ENCODE data around the gene DYNLT1.
"Not testable (repeated sequence)": the region's sequence is repeated elsewhere in the genome, so short reads cannot be mapped to it uniquely, and the experiment has no call there.

The DYNLT1 gene

DNA sequence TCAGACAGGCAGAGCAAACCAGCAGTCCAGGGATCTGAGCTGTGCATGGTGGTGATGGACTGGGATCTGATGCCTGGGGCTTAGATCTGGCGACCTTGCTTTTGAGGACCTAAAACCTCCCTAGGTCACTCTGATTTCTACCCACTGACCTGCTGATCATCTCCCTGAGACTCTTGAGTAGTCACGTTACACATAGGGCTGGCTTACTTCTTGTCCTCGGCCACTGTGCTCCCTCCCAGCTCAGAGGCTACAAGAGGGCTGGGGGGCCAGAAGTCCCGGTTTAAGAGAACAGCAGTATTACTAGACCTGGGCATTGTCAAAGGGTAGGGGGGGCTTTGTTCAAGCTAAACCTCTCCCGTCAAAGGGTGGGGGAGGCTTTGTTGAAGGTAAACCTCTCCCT is 5.5 kb downstream of the DYNLT1 start:
- no peak for DNase-seq

DNA sequence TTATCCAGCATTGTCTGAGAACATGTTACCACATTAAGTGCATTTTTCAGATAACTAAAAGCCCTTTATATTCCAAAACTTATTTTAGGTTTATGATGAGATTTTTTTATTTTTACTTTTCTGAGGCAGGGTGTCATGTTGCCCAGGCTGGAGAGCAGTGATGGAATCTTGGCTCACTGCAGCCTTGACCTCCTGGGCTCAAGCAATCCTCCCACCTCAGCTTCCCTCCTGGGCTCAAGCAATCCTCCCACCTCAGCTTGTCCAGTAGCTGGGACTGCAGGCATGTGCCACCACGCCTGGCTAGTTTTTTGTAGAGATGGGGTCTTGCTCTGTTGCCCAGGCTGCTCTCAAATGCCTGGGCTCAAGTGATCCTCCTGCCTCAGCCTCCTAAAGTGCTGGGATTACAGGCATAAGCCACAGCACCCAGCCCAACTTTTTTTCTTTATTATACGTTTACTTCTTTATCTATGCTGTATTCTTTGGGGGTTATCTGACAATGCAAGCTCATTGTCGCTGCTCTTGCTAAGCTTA is 6.2 kb downstream of the DYNLT1 start:
- DNase-seq: no peak

- no peak for DNase-seq
Measured at GRCh38 chr6:158636778-158637177, 7.8 kb downstream of the DYNLT1 start.

DNA sequence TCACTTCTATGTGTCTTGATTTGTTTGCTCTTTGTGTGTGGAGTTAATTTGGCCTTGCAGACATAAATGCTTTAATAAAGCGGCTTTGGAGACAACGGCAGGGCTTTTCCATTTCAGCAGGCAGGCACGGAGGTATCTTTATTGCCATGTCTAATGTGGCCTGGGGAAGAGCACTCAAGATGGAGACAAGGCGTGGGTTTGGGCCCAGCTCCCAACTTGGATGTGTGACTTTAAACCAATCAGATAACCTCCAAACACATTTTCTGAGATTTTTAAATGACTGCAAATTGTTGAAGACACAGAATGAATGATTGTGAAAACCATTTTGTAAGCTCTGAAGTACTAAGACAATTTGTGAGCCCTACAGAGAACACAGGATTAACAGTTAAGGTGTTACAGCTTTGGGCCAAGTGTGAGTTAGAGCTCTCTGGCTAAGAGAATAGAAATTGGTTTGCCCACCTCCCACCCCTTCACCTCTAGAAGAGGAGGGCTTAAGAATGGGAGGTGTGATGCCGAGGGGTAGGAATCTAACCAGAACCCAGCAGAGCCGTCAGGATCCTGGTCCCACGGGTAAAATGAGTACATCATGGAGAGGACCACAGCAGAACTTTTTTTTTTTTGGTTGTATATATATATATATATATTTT is 9.0 kb downstream of the DYNLT1 start:
- DNase-seq: no peak

- no peak for DNase-seq
Measured at GRCh38 chr6:158634695-158635426, 9.7 kb downstream of the DYNLT1 start.

- no peak for DNase-seq
Measured at GRCh38 chr6:158633127-158633526, 11.4 kb downstream of the DYNLT1 start.

GRCh38 chr6:158632538-158633119 is 11.9 kb downstream of the DYNLT1 start:
- not testable (repeated sequence) for DNase-seq

DNA sequence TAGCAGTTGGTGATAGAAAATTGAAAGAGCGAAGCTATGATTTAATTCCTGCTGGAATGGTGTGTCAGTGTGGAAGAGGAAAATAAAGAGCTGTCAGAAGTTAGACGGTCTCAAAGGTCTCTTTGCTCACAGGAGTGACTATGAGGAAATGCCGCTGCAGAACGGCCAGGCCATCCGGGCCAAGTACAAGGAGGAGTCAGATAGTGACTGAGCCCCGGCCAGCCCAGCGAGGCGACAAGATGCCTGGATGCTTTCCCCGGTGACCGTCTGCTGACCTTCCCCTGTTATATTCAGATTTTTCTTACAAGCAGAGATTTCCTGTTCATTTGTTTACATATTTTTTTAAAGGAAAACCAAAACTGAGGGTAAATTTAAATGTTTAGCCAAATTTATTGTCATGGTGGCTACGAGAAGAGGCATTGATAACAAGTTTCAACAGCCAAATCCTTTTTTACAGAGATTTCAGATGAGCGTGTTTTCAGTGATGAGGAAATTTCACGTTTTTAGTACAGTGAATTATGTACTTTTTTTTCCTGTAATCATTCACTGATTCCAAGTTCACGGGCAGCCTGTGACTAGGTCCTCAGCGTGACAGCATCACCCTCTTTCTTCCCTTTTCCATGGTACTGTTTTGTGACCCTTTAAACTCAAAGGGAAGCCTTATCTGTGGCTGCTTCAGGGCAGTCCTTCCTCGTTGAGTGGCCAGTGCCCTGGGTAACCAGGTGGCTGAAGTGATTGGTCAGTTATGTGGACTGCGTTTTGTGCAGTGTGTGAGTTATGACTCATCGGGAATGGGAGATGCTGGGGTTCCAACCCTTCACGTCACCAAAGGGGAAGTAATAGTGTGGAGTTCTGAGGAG is 12.6 kb downstream of the DYNLT1 start:
- DNase-seq: no peak

GRCh38 chr6:158630938-158631616 is 13.5 kb downstream of the DYNLT1 start:
- no peak for DNase-seq

DNA sequence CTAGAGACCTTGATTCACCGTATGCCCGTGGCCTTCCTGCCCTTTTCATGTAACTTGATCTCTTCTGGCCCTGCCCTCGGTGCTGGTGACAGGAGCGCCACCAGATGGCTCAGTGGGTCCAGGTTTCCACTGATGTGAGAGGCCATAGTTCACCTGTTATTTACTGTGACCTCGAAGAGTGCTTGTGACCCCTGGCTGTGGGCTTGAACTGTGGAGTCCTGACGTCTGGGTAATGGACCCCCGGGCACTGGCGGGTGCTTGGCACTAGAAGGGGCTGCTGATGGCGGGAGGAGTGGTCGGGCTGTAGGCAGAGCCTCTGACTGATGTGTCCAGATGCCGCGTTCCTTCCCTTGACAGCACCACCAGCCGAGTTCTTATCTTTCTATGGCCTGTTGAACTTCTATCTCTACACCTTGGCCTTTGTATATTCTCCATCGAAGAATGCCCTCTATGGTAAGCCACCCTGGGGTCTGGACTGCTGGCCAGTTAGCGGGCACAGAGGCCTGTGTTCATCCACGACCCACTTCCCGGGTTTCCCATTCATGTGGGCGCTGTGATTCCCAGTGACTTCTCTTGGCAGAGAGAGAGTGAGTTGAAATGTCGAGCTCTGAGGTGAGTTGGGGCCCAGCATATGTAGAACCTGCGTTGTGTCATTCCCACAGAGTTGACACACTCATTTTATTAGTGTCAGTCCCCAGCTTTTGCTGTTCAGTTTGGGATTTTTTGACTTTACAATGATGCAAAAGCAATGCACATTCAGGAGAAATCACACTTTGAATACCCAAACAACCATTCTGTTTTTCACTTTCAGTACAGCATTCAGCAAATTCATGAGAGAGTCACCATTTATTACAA is 14.9 kb downstream of the DYNLT1 start:
- peak; percentile 7 to 64 for DNase-seq

DNA sequence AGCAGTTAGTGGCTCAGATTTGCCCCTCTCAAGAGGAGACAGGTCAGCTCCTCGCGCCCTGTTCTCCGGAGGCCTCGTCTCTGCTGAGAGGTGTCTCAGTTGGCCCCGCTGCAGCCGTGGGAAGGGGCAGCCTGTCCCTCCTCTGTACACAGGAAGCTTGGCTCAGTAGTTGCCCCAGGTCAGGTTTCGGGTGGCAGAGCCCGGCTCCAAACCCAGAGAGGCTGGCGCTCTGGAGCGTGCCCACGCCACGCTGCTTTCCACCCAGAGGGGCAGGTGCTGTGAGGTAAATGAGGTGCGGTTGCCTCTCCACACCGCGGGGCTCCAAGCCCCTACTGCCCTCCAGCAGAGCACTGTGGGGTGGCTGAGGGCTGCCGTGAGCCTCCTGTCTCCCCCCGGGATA is 16.0 kb downstream of the DYNLT1 start:
- no peak for DNase-seq

DNA sequence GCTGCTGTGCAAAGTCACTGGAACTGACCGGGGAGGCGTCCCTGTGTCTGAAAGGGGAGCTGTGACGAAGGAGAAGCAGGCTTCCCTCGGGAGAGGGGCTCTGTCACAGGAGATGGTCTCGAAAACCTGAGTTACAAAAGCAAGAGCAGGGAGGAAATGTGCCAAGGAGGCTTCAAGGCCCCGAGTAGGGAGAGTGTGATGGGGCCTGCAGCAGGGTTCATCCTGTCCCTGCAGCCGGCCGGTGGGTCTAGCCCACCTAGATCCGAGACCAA is 16.7 kb downstream of the DYNLT1 start:
- DNase-seq: no peak

DNA sequence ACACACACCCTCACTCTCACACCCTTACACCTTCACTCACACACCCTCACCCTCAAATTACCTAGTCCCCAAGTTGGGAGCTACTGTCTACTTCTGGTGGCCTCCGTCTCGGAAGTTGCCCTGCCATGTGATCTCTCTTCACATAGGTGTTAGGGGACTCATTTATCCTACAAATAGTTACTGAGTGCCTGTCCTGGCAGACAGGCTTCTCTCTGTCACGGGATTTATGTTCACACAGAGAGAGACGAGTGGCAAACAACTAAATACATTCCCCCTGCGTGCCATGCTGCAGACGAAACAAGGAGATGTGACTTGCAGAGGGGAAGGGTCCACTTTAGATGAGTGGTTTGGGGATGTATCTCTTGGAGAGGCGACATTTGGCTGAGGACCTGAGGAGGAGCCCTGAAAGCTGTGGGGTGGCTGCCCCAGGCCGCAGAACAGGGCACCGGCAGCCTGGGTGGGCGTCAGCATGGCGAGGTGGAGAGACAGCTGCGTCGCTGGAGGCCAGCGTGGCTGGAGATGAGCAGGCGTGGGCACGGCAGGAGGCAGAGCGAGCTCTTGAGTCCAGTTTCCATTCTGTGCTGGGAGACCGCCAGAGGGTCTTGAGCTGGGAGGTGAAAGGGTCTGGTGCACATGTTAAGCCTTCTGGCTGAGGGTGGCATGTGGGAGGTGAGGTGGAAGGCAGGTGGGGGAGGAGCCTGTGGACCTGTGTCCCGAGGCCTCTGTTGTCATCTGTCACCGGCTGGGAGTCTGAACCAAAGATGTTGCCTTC is 17.2 kb downstream of the DYNLT1 start:
- no peak for DNase-seq

- no peak for DNase-seq
Measured at GRCh38 chr6:158626360-158627167, 18.0 kb downstream of the DYNLT1 start.

DNA sequence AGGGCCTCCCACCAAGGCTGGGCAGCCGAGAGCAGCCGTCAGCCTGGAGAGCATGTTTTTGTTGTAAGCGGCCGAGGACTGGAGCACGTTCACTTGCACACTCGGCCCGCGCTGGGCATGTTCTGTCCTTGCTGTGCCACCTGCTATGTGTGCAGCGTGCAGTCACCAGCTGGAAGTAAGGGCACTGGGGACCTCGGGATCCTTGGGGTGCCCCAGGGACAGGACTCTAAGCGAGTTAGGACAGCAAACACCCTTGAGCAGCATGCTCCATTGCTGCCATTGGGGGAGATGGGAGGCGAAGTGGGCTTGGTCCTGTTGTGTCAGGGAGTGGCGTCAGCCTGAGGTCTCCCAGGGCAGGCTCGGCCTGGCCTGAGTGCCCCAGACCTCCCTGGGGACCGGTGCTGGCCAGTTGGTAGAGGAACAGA is 18.6 kb downstream of the DYNLT1 start:
- DNase-seq: no peak

DNA sequence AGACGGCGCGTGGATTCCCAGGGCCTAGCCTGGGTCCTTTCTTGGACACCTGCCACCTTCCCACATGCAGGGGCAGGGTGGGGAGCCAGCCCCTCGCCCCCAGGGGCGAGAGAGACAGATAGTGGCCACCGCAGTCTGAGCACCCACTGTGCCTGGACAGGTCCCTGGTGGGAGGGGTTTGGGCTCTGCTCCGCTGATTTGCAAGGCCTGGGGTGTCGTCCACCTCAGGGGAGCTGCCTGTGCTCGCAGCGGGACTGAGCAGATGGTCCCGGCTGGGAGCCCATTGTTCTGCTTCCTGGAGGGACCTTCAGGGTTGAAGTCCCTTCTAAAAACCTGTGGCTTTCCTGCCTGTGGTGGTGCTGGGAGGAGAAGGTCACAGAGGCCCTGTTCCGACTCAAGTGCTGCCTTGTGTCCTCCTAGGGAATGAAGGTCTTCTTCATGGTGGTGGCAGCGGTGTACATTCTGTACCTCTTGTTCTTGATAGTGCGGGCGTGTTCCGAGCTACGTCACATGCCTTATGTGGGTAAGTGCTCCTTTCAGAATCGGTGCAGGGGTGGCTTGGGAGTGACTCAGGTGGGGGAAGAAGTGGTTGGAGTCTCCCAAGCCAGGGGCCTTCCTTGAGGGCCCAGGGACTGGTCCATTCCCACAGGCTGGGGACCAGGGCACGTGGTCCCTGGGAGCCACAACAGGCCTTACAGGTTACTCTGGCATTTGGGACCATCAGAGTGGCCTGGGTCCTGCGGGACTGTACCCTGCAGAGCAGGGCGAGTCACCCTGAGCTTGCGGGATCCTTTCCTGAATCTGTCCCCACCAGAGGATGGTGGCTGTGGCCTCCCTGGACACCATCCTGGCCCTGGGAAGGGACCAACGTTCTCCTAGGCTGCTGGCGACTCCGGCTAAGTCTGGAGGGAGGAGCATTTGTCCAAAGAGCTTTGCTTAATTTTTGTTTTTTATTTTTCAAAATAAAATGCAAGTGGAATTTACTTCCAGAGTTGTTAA is 19.6 kb downstream of the DYNLT1 start:
- DNase-seq: no peak

DNA sequence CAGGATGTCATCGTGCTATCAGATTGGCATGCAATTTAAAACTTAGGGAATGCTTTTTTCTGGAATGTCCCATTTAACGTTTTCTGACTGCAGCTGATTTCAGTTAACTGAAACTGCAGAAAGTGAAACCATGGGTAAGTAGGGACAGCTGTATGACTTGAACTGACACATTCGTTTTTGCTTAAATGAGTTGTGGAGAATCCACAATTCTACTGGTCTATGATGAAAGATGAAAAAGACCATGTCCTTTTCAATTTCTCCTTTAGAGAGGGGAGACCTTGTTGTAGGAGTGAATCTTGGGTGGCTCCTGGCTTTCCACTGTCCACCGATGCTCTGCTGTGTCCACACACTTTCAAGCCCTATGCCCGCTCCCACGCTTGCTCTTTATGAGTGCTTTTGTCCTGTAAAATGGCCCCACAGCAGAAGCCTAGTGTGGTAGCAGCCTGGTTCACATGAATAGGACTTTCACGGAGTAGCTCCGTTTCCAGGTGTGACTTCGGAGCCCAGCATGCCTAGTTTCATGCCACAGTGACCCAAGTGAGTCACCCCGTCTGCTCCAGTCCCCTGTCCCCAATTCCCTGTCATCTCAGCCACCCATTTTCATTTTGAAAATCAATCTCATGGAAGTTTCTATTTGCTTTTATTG is 21.9 kb downstream of the DYNLT1 start:
- DNase-seq: no peak
